Hepatocyte (in vitro differentiated cells): ENCODE measurements around the gene RANBP3L.

Experiments used
- CTCF ChIP-seq: fragments of 200-600 bp; sonication (generic); IDR thresholded peaks from 2 replicates; pipeline ENCODE4 v1.5.1; 2016; ENCODE audit warnings: antibody characterized with exemption, mild to moderate bottlenecking; ENCODE audit not compliant: poor library complexity
- EZH2 ChIP-seq: fragments of 200-600 bp; sonication (generic); IDR thresholded peaks from 2 replicates; pipeline ENCODE4 v1.6.1; 2016; ENCODE audit warnings: antibody characterized with exemption, mild to moderate bottlenecking, borderline replicate concordance
- EZH2phosphoT487 ChIP-seq: fragments of 200-600 bp; sonication (generic); IDR thresholded peaks from one replicate; pipeline ENCODE4 v1.6.1; 2018; ENCODE audit warnings: antibody characterized with exemption, mild to moderate bottlenecking, low read depth, moderate library complexity; ENCODE audit not compliant: unreplicated experiment, severe bottlenecking

- TF ChIP-seq CTCF (no peak), EZH2phosphoT487 (no peak), EZH2 (no peak)
These were observed 8.4 kb upstream of the RANBP3L start for GRCh38 chr5:36310138-36310537.
